OCI-LY3 (cell line): ENCODE data around the gene LRP5.

Experiments
- H2AFZ ChIP-seq: fragments of 200-600, 300-600 bp; shearing (Covaris generic); 2 replicates; pipeline ENCODE4 v1.6.0; 2014; ENCODE audit warnings: antibody characterized with exemption, low read depth, low read length
- H3K27ac ChIP-seq: fragments of 200-600, 300-600 bp; sonication (generic); 2 replicates; pipeline ENCODE4 v1.5.1; 2014; ENCODE audit warnings: mild to moderate bottlenecking, low read length, moderate library complexity, mixed read lengths
- H3K27me3 ChIP-seq: fragments of 200-600, 300-600 bp; sonication (generic); 2 replicates; pipeline ENCODE4 v1.6.1; 2014; ENCODE audit warnings: low read depth, low read length, mixed read lengths
- H3K36me3 ChIP-seq: fragments of 200-600, 300-600 bp; sonication (generic); replicated peaks from 2 replicates; pipeline ENCODE3; 2014; ENCODE audit warnings: low read depth, low read length, mixed read lengths
- H3K4me1 ChIP-seq: fragments of 300-600, 200-600 bp; sonication (generic); 2 replicates; pipeline ENCODE4 v1.6.1; 2014; ENCODE audit warnings: low read length, mixed read lengths
- H3K4me2 ChIP-seq: fragments of 200-600, 300-600 bp; sonication (generic); 2 replicates; pipeline ENCODE4 v1.6.1; 2014; ENCODE audit warnings: low read length, mixed read lengths
- H3K4me3 ChIP-seq: fragments of 300-600, 200-600 bp; sonication (generic); 2 replicates; pipeline ENCODE4 v1.5.1; 2014; ENCODE audit warnings: antibody characterized with exemption, mild to moderate bottlenecking, low read length, moderate library complexity
- H3K79me2 ChIP-seq: fragments of 300-600, 200-600 bp; shearing (Covaris generic); 2 replicates; pipeline ENCODE4 v1.6.1; 2014; ENCODE audit warnings: mild to moderate bottlenecking, low read length, mixed read lengths
- H3K9ac ChIP-seq: fragments of 300-600, 200-600 bp; shearing (Covaris generic); 2 replicates; pipeline ENCODE4 v1.6.0; 2014; ENCODE audit warnings: mild to moderate bottlenecking, low read length, moderate library complexity
- H3K9me3 ChIP-seq: fragments of 200-600, 300-600 bp; shearing (Covaris generic); 2 replicates; pipeline ENCODE4 v1.6.1; 2014; ENCODE audit warnings: low read length, mixed read lengths; ENCODE audit not compliant: insufficient read depth
- H4K20me1 ChIP-seq: fragments of 200-600, 300-600 bp; sonication (generic); 2 replicates; pipeline ENCODE4 v1.6.1; 2016; ENCODE audit warnings: low read length, mixed read lengths; ENCODE audit not compliant: insufficient read depth
- EZH2phosphoT487 ChIP-seq: fragments of 200-600 bp; shearing (Covaris generic); IDR thresholded peaks from 2 replicates; pipeline ENCODE4 v1.6.1; 2018; ENCODE audit warnings: antibody characterized with exemption, mixed run types, low read depth
- TF ChIP-seq, protein P1 (sequence below): fragments of 200-600, 300-600 bp; sonication (generic); IDR thresholded peaks from 2 replicates; pipeline ENCODE4 v1.5.1; 2014; ENCODE audit warnings: antibody characterized with exemption, low read length, low read depth

LRP5 gene

DNA sequence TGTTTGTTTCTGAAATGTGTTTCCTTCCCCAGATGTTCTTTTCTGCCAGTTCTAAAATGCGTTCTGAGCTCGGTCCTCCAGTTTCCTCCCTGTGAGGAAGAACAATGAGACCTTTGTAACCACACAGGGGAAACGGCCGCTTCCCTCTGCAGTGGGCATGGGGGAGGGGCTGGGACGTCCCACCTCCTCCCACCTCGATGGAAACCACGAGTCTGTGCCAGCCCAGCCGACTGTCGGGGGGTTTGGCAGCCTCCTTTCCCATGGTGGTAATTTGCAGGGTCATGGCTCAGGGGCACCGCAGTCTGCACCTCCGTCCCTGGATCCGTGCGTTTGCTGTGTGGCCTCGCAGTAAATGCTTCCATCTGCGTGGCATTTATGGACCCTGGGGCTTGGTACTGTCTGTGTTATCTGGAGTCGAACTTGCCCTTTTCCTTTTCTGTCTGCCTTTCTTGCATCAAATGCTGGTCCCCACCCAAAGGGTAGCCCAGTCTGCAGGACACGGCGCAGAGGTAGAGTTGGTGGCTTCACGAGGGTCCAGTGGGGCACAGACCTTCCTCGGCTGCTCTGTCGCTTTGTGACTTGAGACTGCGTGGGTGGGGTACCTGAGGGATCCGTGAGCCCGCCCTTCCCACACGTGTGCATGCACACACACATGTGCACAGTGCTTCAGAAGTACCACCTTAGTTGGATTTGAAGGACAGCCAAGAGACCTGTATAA is 16.1 kb downstream of the LRP5 start:
- Histone ChIP-seq H4K20me1 (peaks cover 58% of the 10 kb centered on the region), H3K27ac (no peak overlapping the region), H3K4me2 (no peak overlapping the region)

DNA sequence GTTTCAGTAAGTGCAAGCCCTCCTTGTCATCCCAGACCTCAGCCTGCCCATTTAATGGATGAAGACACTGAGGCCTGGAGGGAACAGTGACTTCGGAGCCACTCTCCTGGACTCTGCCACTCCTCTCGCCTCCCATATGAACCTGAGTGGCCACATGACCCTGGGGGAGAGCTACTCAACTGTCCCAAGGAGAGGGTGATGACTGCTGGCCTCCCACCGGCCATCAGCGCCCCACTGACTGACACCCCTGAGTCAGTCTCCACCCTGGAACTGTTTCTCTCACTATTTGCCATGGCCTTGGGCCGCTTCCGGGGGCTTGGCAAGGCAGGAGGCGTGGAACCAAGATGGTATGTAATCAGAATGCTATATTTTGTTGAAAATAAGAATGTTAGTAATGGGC is 17.1 kb downstream of the LRP5 start:
- Histone ChIP-seq H3K4me2 (no peak overlapping the region), H3K27ac (no peak overlapping the region)

More for the DNA sequence above, 16.1 kb downstream of the LRP5 start:
- no peak overlapping the region for H3K9ac ChIP-seq
- H3K27me3 ChIP-seq: no peaks in the 10 kb centered on the region
- peaks cover 51% of the 10 kb centered on the region; the same call in 1 of the 2 replicates for H3K79me2 ChIP-seq
- H3K9me3 ChIP-seq: no peaks in the 10 kb centered on the region
- no peaks in the 10 kb centered on the region for H3K36me3 ChIP-seq
- TF ChIP-seq, protein P1, sequence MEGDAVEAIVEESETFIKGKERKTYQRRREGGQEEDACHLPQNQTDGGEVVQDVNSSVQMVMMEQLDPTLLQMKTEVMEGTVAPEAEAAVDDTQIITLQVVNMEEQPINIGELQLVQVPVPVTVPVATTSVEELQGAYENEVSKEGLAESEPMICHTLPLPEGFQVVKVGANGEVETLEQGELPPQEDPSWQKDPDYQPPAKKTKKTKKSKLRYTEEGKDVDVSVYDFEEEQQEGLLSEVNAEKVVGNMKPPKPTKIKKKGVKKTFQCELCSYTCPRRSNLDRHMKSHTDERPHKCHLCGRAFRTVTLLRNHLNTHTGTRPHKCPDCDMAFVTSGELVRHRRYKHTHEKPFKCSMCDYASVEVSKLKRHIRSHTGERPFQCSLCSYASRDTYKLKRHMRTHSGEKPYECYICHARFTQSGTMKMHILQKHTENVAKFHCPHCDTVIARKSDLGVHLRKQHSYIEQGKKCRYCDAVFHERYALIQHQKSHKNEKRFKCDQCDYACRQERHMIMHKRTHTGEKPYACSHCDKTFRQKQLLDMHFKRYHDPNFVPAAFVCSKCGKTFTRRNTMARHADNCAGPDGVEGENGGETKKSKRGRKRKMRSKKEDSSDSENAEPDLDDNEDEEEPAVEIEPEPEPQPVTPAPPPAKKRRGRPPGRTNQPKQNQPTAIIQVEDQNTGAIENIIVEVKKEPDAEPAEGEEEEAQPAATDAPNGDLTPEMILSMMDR: no peak
- TF ChIP-seq EZH2phosphoT487: no peak
- no peak overlapping the region for H2AFZ ChIP-seq
- no peak overlapping the region for H3K4me3 ChIP-seq
- no peaks in the 10 kb centered on the region for H3K4me1 ChIP-seq

DNA sequence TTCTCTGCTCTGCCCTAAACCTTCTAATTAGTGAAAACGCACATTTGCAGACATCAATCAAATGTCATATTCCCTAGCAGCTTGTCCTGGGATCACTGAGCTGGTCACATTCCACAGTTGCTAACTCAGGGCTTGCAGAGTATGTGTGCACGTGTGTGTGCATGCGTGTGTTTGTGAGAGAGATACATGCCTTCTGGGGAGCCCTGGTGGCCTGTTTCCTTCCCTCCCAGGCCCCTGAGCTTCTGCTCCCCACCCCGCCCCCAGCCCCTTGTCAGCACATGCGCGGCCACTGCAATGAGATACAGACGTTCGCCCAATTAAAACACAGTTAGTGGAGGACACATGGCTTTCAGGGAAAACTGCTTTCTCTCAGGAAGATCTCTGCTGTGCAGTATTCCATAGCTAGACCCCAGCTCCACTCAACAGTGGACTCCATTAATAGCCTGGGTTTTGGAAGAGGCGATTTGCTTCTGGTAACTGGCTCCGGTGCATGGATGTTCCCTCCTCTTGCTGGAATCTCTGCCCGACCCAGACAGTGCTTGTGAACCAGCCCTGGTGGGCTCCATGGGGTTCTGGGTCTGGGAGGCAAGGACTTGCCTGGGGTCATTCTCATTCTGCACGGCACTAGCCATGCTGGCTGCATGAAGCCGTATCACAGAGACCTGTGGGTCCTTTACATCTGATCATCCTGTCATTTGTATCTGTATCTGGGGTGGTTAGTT is 17.7 kb downstream of the LRP5 start:
- no peak overlapping the region for H3K4me2 ChIP-seq
- peaks cover 37% of the 10 kb centered on the region; the same call in 1 of the 2 replicates for H3K79me2 ChIP-seq
- no peaks in the 10 kb centered on the region for H3K36me3 ChIP-seq
- no peak overlapping the region for H2AFZ ChIP-seq
- peaks cover 42% of the 10 kb centered on the region for H4K20me1 ChIP-seq
- H3K9ac ChIP-seq: no peak overlapping the region
- H3K27ac ChIP-seq: no peak overlapping the region
- H3K4me3 ChIP-seq: no peak overlapping the region
- TF ChIP-seq, protein P1: no peak
- TF ChIP-seq EZH2phosphoT487: no peak
- H3K9me3 ChIP-seq: no peaks in the 10 kb centered on the region
- H3K27me3 ChIP-seq: no peaks in the 10 kb centered on the region
- no peaks in the 10 kb centered on the region for H3K4me1 ChIP-seq

More for the DNA sequence above, 17.1 kb downstream of the LRP5 start:
- no peak overlapping the region for H3K4me3 ChIP-seq
- H3K79me2 ChIP-seq: peaks cover 43% of the 10 kb centered on the region; the same call in 1 of the 2 replicates
- TF ChIP-seq EZH2phosphoT487: no peak
- TF ChIP-seq, protein P1: no peak
- peaks cover 48% of the 10 kb centered on the region for H4K20me1 ChIP-seq
- no peaks in the 10 kb centered on the region for H3K9me3 ChIP-seq
- no peak overlapping the region for H2AFZ ChIP-seq
- H3K27me3 ChIP-seq: no peaks in the 10 kb centered on the region
- no peak overlapping the region for H3K9ac ChIP-seq
- no peaks in the 10 kb centered on the region for H3K36me3 ChIP-seq
- no peaks in the 10 kb centered on the region for H3K4me1 ChIP-seq

DNA sequence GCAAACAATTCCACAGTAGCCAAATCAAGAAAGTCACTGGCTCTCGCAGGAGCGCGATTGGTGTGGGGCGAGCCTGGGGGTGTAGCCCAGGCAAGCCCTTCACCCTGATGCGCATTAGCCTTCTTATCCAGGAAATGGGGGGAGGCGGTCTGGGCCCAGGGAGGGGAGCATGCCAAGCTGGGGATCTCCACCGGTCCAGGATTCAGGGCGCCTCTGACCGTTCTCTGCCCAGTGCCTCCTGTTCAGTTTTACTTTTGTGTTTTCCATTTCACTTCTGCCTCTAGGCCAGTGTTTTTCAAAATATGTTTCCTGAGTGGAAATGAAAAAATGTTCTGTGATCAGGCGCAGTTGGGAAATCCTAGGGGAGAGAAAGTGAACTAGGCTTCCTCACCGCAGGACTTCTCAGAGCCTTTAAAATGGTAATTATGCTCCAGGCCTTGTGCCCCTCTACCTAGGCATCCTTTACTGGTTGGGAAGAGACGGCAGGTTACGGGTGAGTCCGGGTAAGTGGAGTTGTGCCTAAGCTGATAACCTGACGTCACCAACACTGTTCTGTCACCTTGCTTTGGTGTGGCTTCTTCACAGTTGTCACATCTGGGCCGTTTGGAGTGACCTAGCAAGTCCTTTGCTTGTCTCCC is 18.4 kb downstream of the LRP5 start:
- Histone ChIP-seq H3K4me2 (no peak overlapping the region), H2AFZ (no peak overlapping the region), H3K9me3 (no peaks in the 10 kb centered on the region), H3K4me3 (no peak overlapping the region), H3K4me1 (no peaks in the 10 kb centered on the region), H3K36me3 (no peaks in the 10 kb centered on the region), H3K9ac (no peak overlapping the region), H4K20me1 (peaks cover 38% of the 10 kb centered on the region), H3K27me3 (no peaks in the 10 kb centered on the region), H3K27ac (no peak overlapping the region), H3K79me2 (peaks cover 30% of the 10 kb centered on the region; the same call in 1 of the 2 replicates)
- TF ChIP-seq, protein P1: no peak
- no peak for TF ChIP-seq EZH2phosphoT487
